IMR-90 (cell line): ENCODE results near the gene TTC23L. TPM values are rescaled to one million over a fixed set of nuclear protein-coding genes. Genes with fewer than 3 reads are reported as not detected.

Experiments used
- ATAC-seq: fragments of 200-7000 bp; cut with Tn5 transposase; 2 replicates; pipeline ENCODE4 v1.9.1; 2020; ENCODE audit warnings: low read depth, mild to moderate bottlenecking, moderate library complexity
- BruUV-seq: library from RNA; stranded (reverse); fragments of 400-500 nt; replicated peaks from 2 replicates; lab custom pipeline; 2021; lab: Mats Ljungman, UMichigan
- CTCF ChIA-PET: fragments of 300-600 bp; formaldehyde crosslinking; extraction: SDS; loops from one replicate; lab custom pipeline; 2021; ENCODE audit warnings: antibody characterized with exemption; lab: Yijun Ruan, JAX
- POLR2A ChIA-PET: fragments of 300-600 bp; sonication (Branson Sonifier 250); formaldehyde crosslinking; loops from one replicate; lab custom pipeline; 2022; ENCODE audit warnings: antibody characterized with exemption; ENCODE audit not compliant: unreplicated experiment; lab: Charles Lee
- DNase-seq: peaks from one replicate; pipeline ENCODE4 v3.0.0; 2013
- H2AFZ ChIP-seq: replicated peaks from 2 replicates; pipeline ENCODE3; 2013; ENCODE audit warnings: low read length, mild to moderate bottlenecking; ENCODE audit not compliant: poor library complexity
- H2AK5ac ChIP-seq: 2 replicates; pipeline ENCODE4 v1.6.1; 2013; ENCODE audit warnings: low read depth, low read length, inconsistent platforms
- H2AK9ac ChIP-seq: replicated peaks from 2 replicates; pipeline ENCODE3; 2013; ENCODE audit warnings: mild to moderate bottlenecking, low read depth, low read length, moderate library complexity; ENCODE audit not compliant: poor library complexity
- H2BK120ac ChIP-seq: 2 replicates; pipeline ENCODE4 v1.6.1; 2013; ENCODE audit warnings: low read depth, low read length, inconsistent platforms
- H2BK15ac ChIP-seq: 3 replicates; pipeline ENCODE4 v1.6.1; 2013; ENCODE audit warnings: low read depth, low read length, inconsistent platforms
- H2BK20ac ChIP-seq: 2 replicates; pipeline ENCODE4 v1.6.1; 2013; ENCODE audit warnings: low read depth, mild to moderate bottlenecking, inconsistent platforms, low read length, moderate library complexity
- H2BK5ac ChIP-seq: 2 replicates; pipeline ENCODE4 v1.6.1; 2013; ENCODE audit warnings: mild to moderate bottlenecking, low read depth, low read length, inconsistent platforms; ENCODE audit not compliant: poor library complexity, severe bottlenecking
- H3K14ac ChIP-seq: replicated peaks from 2 replicates; pipeline ENCODE4 v1.6.1; 2013; ENCODE audit warnings: low read depth, low read length, inconsistent platforms
- H3K18ac ChIP-seq: 2 replicates; pipeline ENCODE4 v1.6.1; 2013; ENCODE audit warnings: low read depth, low read length, control low read depth
- H3K23ac ChIP-seq: 2 replicates; pipeline ENCODE4 v1.6.1; 2013; ENCODE audit warnings: low read depth, low read length, inconsistent platforms
- H3K27ac ChIP-seq: 2 replicates; pipeline ENCODE4 v1.5.1; 2013; ENCODE audit warnings: mild to moderate bottlenecking, control low read depth, low read length; ENCODE audit not compliant: insufficient read depth
- H3K27me3 ChIP-seq: 2 replicates; pipeline ENCODE4 v1.6.1; 2013; ENCODE audit warnings: low read length; ENCODE audit not compliant: control insufficient read depth, insufficient read depth
- H3K36me3 ChIP-seq: 2 replicates; pipeline ENCODE4 v1.6.1; 2013; ENCODE audit warnings: low read length, mixed read lengths; ENCODE audit not compliant: control insufficient read depth, insufficient read depth
- H3K4ac ChIP-seq: 2 replicates; pipeline ENCODE4 v1.6.1; 2013; ENCODE audit warnings: low read depth, low read length, inconsistent platforms
- H3K4me1 ChIP-seq: 2 replicates; pipeline ENCODE4 v1.6.1; 2013; ENCODE audit warnings: low read length, mixed read lengths; ENCODE audit not compliant: control insufficient read depth, insufficient read depth
- H3K4me2 ChIP-seq: 2 replicates; pipeline ENCODE4 v1.6.1; 2013; ENCODE audit warnings: low read depth, mild to moderate bottlenecking, control low read depth, low read length, moderate library complexity
- H3K4me3 ChIP-seq: 2 replicates; pipeline ENCODE4 v1.5.1; 2013; ENCODE audit warnings: low read depth, mild to moderate bottlenecking, control low read depth, low read length, moderate library complexity; ENCODE audit not compliant: insufficient read depth
- H3K56ac ChIP-seq: 2 replicates; pipeline ENCODE4 v1.6.1; 2013; ENCODE audit warnings: low read length, inconsistent platforms; ENCODE audit not compliant: insufficient read depth; ENCODE audit errors: extremely low read depth
- H3K79me1 ChIP-seq, 2 experiments: 2 replicates each; pipeline ENCODE4 v1.6.1; 2013; ENCODE audit warnings: low read length in 2 of 2, inconsistent platforms in 1 of 2, low read depth in 1 of 2
- H3K9ac ChIP-seq: 2 replicates; pipeline ENCODE4 v1.6.1; 2013; ENCODE audit warnings: low read depth, low read length, control low read depth
- H3K9me1 ChIP-seq: 2 replicates; pipeline ENCODE4 v1.6.1; 2013; ENCODE audit warnings: low read length, inconsistent platforms; ENCODE audit not compliant: insufficient read depth
- H3K9me3 ChIP-seq: 2 replicates; pipeline ENCODE4 v1.6.1; 2013; ENCODE audit warnings: low read length; ENCODE audit not compliant: control insufficient read depth, insufficient read depth
- H4K20me1 ChIP-seq: 2 replicates; pipeline ENCODE4 v1.6.1; 2013; ENCODE audit warnings: low read length, inconsistent platforms; ENCODE audit not compliant: insufficient read depth
- H4K5ac ChIP-seq: 2 replicates; pipeline ENCODE4 v1.6.1; 2013; ENCODE audit warnings: mild to moderate bottlenecking, low read depth, low read length, control low read depth
- H4K8ac ChIP-seq, 2 experiments: 2 replicates each; pipeline ENCODE4 v1.6.1; 2013; ENCODE audit warnings: low read depth in 2 of 2, low read length in 2 of 2, control low read depth in 1 of 2, inconsistent platforms in 1 of 2
- H4K91ac ChIP-seq: 2 replicates; pipeline ENCODE4 v1.6.1; 2013; ENCODE audit warnings: low read depth, low read length, inconsistent platforms; ENCODE audit not compliant: insufficient read depth
- FOS ChIP-seq: fragments of 150-350 bp; IDR thresholded peaks from 2 replicates; pipeline ENCODE4 v1.6.1; 2016; ENCODE audit warnings: low read depth, low read length
- WGBS, 2 experiments: methylation state at CpG; one replicate each; pipeline versions ENCODE4 v1.1.5 to v1.1.7; 2013; ENCODE audit warnings: missing lambda C conversion rate in 2 of 2; ENCODE audit not compliant: insufficient read length in 1 of 2; ENCODE audit errors: extremely low coverage in 2 of 2; 5-methylcytosine and 5-hydroxymethylcytosine counted together
- dilution Hi-C: fragments of 300-500 bp; cut with HindIII; formaldehyde crosslinking; loops from one replicate; pipeline ENCODE4 v1.14.3; 2018; ENCODE audit warnings: low sequenced_read_pairs; ENCODE audit not compliant: unreplicated experiment
- in situ Hi-C: fragments of 300-500 bp; cut with MboI; formaldehyde crosslinking; loops from 3 replicates; pipeline ENCODE4 v1.14.3; 2019; ENCODE audit warnings: low sequenced_read_pairs, inconsistent platforms, mixed read lengths
- intact Hi-C: fragments of 100-400 bp; cut with micrococcal nuclease; formaldehyde crosslinking; loops from 2 replicates; pipeline ENCODE4 v1.10.0; 2022
- polyA plus RNA-seq, 3 experiments: library from polyadenylated mRNA; depleted of rRNA; stranded (reverse); fragments of >200 nt; gene quantifications; 2 replicates each; pipeline ENCODE4 v1.2.3, GENCODE V29; 2012; ENCODE audit warnings: low replicate concordance in 1 of 3
- total RNA-seq: library from RNA; depleted of rRNA; stranded (reverse); fragments of >200 nt; gene quantifications from 2 replicates; pipeline ENCODE4 v1.2.3, GENCODE V29; 2012

The TTC23L gene
- total and polyA plus RNA-seq, 2 of the 4 experiments (the other 2 are of a cell fraction): under 0.01 TPM; not detected in 1

- no peak overlapping the region for H3K4me2 ChIP-seq
- no peaks in the 10 kb centered on the region for H4K20me1 ChIP-seq
- no peak overlapping the region for H4K91ac ChIP-seq
- intact Hi-C loops (no loop called here), in situ Hi-C loops (no loop called here), dilution Hi-C loops (no loop called here)
- ATAC-seq (no peak), DNase-seq (no peak)
- BruUV-seq: no TSS peak
- no peak overlapping the region for H2AK5ac ChIP-seq
- H3K4ac ChIP-seq: no peak overlapping the region
- CTCF ChIA-PET: no interaction called here
- no peak overlapping the region for H3K56ac ChIP-seq
- H2AFZ ChIP-seq: no peak overlapping the region
- no peak overlapping the region for H3K23ac ChIP-seq
- no peak overlapping the region for H2BK15ac ChIP-seq
- no peak for TF ChIP-seq FOS
- no peaks in the 10 kb centered on the region for H3K36me3 ChIP-seq
- H2AK9ac ChIP-seq: no peak overlapping the region
- H3K4me3 ChIP-seq: no peak overlapping the region
- H3K79me1 ChIP-seq: no peaks in the 10 kb centered on the region
- no peak overlapping the region for H2BK120ac ChIP-seq
- H3K9ac ChIP-seq: no peak overlapping the region
- WGBS, 2 experiments: 100% methylated on average over 2 of the region's 4 CpGs; no CpG with 5 or more reads in 1 of the 2 experiments
- H3K4me1 ChIP-seq: peaks cover 3% of the 10 kb centered on the region; the same call in 1 of the 2 replicates
- no peak overlapping the region for H4K8ac ChIP-seq
- H3K9me3 ChIP-seq: peaks cover 2% of the 10 kb centered on the region; the same call in 1 of the 2 replicates
- no peaks in the 10 kb centered on the region for H3K9me1 ChIP-seq
- H3K27ac ChIP-seq: no peak overlapping the region
- H2BK20ac ChIP-seq: no peak overlapping the region
- H3K18ac ChIP-seq: no peak overlapping the region
- POLR2A ChIA-PET: no interaction called here
- no peak overlapping the region for H4K5ac ChIP-seq
- H3K14ac ChIP-seq: no peak overlapping the region
- no peak overlapping the region for H2BK5ac ChIP-seq
- H3K27me3 ChIP-seq: no peaks in the 10 kb centered on the region
These were observed 8.6 kb downstream of the TTC23L start for GRCh38 chr5:34847552-34847951.
